Breast epithelium (tissue), 3 donors: ENCODE results near the gene PIP5KL1.

Experiments
- CTCF ChIP-seq, 3 donors: fragments of 450-650 bp; IDR thresholded peaks; one replicate each; pipeline ENCODE4 v1.5.1; 2016 to 2017; ENCODE audit warnings: antibody characterized with exemption in 3 of 3, mild to moderate bottlenecking in 3 of 3, moderate library complexity in 3 of 3
- POLR2A ChIP-seq: fragments of 450-650 bp; IDR thresholded peaks from one replicate; pipeline ENCODE4 v1.6.1; 2016; ENCODE audit warnings: antibody characterized with exemption, mild to moderate bottlenecking, moderate library complexity
- POLR2AphosphoS5 ChIP-seq, 3 donors: sonication (generic); formaldehyde crosslinking; IDR thresholded peaks; one replicate each; pipeline ENCODE4 v1.6.1; 2017; ENCODE audit warnings: antibody characterized with exemption in 3 of 3

GRCh38 chr9:127936347-127936852 is 5.8 kb upstream of the PIP5KL1 start:
- TF ChIP-seq CTCF (IDR thresholded peaks at IDR 0.05) (no peak), POLR2A (no peak), POLR2AphosphoS5 (IDR thresholded peaks at IDR 0.05) (no peak)
